Progenitor cell of endocrine pancreas (in vitro differentiated cells): ENCODE data around the gene PAQR3. TPM values are rescaled to one million over a fixed set of nuclear protein-coding genes. Genes with fewer than 3 reads are reported as not detected.
"Not testable (repeated sequence)": the region's sequence is repeated elsewhere in the genome, so short reads cannot be mapped to it uniquely, and the experiment has no call there.

Experiments used
- DNase-seq: peaks from one replicate; pipeline ENCODE4 v3.0.0; 2021; ENCODE audit warnings: low spot score; ENCODE audit not compliant: unreplicated experiment
- H3K27ac Mint-ChIP-seq: 2 replicates; pipeline ENCODE4 v1.8.0; 2021; ENCODE audit warnings: mild to moderate bottlenecking, moderate library complexity, mixed read lengths
- H3K27me3 Mint-ChIP-seq: 2 replicates; pipeline ENCODE4 v1.8.0; 2021; ENCODE audit warnings: mixed read lengths
- H3K36me3 Mint-ChIP-seq: 2 replicates; pipeline ENCODE4 v1.8.0; 2022; ENCODE audit warnings: mixed read lengths; ENCODE audit not compliant: insufficient read depth
- H3K4me1 Mint-ChIP-seq: 2 replicates; pipeline ENCODE4 v1.8.0; 2021; ENCODE audit warnings: low read depth, mixed read lengths
- H3K4me3 Mint-ChIP-seq: 2 replicates; pipeline ENCODE4 v1.8.0; 2021; ENCODE audit warnings: low read depth, mild to moderate bottlenecking, moderate library complexity, mixed read lengths
- H3K9me3 Mint-ChIP-seq: 2 replicates; pipeline ENCODE4 v1.8.0; 2021; ENCODE audit warnings: low read depth, mixed read lengths
- CTCF ChIP-seq: fragments of 200-600 bp; sonication (generic); IDR thresholded peaks from one replicate; pipeline ENCODE4 v1.5.0; 2021; ENCODE audit warnings: antibody characterized with exemption, mild to moderate bottlenecking; ENCODE audit not compliant: unreplicated experiment
- total RNA-seq: library from RNA; stranded (reverse); gene quantifications from 2 replicates; pipeline ENCODE4 v1.2.1, GENCODE V29; 2021

Gene PAQR3
- total RNA-seq, 1 donor from 2014 or later: 16.2 TPM

DNA sequence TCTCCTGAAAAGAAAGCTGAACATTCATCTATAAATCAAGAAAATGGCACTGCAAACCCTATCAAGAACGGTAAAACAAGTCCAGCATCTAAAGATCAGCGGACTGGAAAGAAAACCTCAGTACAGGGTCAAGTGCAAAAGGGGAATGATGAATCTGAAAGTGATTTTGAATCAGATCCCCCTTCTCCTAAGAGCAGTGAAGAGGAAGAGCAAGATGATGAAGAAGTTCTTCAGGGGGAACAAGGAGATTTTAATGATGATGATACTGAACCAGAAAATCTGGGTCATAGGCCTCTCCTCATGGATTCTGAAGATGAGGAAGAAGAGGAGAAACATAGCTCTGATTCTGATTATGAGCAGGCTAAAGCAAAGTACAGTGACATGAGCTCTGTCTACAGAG is 28.6 kb downstream of the PAQR3 start:
- Mint-ChIP-seq H3K4me3 (no peak overlapping the region), H3K9me3 (no peaks in the 10 kb centered on the region), H3K36me3 (peaks cover 16% of the 10 kb centered on the region), H3K4me1 (no peaks in the 10 kb centered on the region), H3K27ac (no peak overlapping the region), H3K27me3 (no peaks in the 10 kb centered on the region)
- TF ChIP-seq CTCF: no peak
- no peak for DNase-seq

- not testable (repeated sequence) for DNase-seq, H3K9me3 Mint-ChIP-seq, H3K4me1 Mint-ChIP-seq, H3K4me3 Mint-ChIP-seq, H3K27ac Mint-ChIP-seq, H3K27me3 Mint-ChIP-seq
- peaks cover 16% of the 10 kb centered on the region for H3K36me3 Mint-ChIP-seq
Measured at GRCh38 chr4:78908974-78909373, 30.3 kb downstream of the PAQR3 start.

- no peak overlapping the region for H3K27ac Mint-ChIP-seq
- H3K36me3 Mint-ChIP-seq: peaks cover 16% of the 10 kb centered on the region
- no peak for TF ChIP-seq CTCF
- no peak overlapping the region for H3K4me3 Mint-ChIP-seq
- DNase-seq: no peak
- H3K27me3 Mint-ChIP-seq: no peaks in the 10 kb centered on the region
- no peaks in the 10 kb centered on the region for H3K9me3 Mint-ChIP-seq
- H3K4me1 Mint-ChIP-seq: no peaks in the 10 kb centered on the region
Measured at GRCh38 chr4:78907638-78908037, 31.6 kb downstream of the PAQR3 start.

GRCh38 chr4:78904143-78904542 is 35.1 kb downstream of the PAQR3 start:
- Mint-ChIP-seq H3K9me3 (no peaks in the 10 kb centered on the region), H3K27ac (no peak overlapping the region), H3K4me3 (no peak overlapping the region), H3K36me3 (peaks cover 1% of the 10 kb centered on the region), H3K27me3 (no peaks in the 10 kb centered on the region), H3K4me1 (no peaks in the 10 kb centered on the region)
- TF ChIP-seq CTCF: no peak
- DNase-seq: no peak

DNA sequence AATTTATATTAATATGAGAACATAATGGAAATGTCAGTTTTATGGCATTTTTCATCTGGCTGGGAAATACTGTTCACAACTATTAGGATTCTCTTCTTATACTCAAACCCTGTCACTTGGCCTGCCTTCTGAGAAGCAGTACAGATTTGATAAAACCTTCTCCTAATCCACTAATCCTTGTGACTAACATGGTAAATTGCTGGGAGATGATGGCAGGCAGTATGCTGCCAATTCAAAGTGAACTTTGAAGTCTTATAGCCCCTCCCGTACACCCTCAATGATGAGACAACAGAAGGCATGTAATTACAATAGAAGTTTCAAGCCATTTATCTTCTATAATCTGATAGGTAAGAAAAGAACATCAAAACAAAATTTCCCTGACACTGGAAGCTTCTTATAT is 36.9 kb downstream of the PAQR3 start:
- Mint-ChIP-seq H3K36me3 (no peaks in the 10 kb centered on the region), H3K27me3 (no peaks in the 10 kb centered on the region), H3K4me3 (no peak overlapping the region), H3K27ac (no peak overlapping the region), H3K4me1 (no peaks in the 10 kb centered on the region), H3K9me3 (no peaks in the 10 kb centered on the region)
- DNase-seq: no peak
- no peak for TF ChIP-seq CTCF

GRCh38 chr4:78901882-78902281 is 37.4 kb downstream of the PAQR3 start:
- no peaks in the 10 kb centered on the region for H3K36me3 Mint-ChIP-seq
- DNase-seq: no peak
- no peak for TF ChIP-seq CTCF
- H3K4me3 Mint-ChIP-seq: no peak overlapping the region
- no peak overlapping the region for H3K27ac Mint-ChIP-seq
- H3K27me3 Mint-ChIP-seq: no peaks in the 10 kb centered on the region
- no peaks in the 10 kb centered on the region for H3K9me3 Mint-ChIP-seq
- no peaks in the 10 kb centered on the region for H3K4me1 Mint-ChIP-seq
